Measurements from ENCODE around the gene KLHL36.

GRCh38 chr16:84613408-84614072 lies 34.8 kb upstream of the KLHL36 start:
- TF ChIP-seq, protein P1, sequence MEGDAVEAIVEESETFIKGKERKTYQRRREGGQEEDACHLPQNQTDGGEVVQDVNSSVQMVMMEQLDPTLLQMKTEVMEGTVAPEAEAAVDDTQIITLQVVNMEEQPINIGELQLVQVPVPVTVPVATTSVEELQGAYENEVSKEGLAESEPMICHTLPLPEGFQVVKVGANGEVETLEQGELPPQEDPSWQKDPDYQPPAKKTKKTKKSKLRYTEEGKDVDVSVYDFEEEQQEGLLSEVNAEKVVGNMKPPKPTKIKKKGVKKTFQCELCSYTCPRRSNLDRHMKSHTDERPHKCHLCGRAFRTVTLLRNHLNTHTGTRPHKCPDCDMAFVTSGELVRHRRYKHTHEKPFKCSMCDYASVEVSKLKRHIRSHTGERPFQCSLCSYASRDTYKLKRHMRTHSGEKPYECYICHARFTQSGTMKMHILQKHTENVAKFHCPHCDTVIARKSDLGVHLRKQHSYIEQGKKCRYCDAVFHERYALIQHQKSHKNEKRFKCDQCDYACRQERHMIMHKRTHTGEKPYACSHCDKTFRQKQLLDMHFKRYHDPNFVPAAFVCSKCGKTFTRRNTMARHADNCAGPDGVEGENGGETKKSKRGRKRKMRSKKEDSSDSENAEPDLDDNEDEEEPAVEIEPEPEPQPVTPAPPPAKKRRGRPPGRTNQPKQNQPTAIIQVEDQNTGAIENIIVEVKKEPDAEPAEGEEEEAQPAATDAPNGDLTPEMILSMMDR (IDR thresholded peaks at IDR 0.05 in 2 of 3, conservative IDR thresholded peaks at IDR 0.05 in 1 of 3; ENCODE audit: borderline replicate concordance in 1 of 3, insufficient read depth in 1 of 3, low read depth in 2 of 3, low read length in 2 of 3): no peak
- TF ChIP-seq RAD21 (IDR thresholded peaks at IDR 0.05; ENCODE audit: low read depth) (no peak), POLR2A (IDR thresholded peaks at IDR 0.05; ENCODE audit: borderline replicate concordance, extremely low read depth, insufficient read depth, insufficient read length) (no peak), EZH2 (IDR thresholded peaks at IDR 0.05) (no peak)
- TF ChIP-seq, protein P2, sequence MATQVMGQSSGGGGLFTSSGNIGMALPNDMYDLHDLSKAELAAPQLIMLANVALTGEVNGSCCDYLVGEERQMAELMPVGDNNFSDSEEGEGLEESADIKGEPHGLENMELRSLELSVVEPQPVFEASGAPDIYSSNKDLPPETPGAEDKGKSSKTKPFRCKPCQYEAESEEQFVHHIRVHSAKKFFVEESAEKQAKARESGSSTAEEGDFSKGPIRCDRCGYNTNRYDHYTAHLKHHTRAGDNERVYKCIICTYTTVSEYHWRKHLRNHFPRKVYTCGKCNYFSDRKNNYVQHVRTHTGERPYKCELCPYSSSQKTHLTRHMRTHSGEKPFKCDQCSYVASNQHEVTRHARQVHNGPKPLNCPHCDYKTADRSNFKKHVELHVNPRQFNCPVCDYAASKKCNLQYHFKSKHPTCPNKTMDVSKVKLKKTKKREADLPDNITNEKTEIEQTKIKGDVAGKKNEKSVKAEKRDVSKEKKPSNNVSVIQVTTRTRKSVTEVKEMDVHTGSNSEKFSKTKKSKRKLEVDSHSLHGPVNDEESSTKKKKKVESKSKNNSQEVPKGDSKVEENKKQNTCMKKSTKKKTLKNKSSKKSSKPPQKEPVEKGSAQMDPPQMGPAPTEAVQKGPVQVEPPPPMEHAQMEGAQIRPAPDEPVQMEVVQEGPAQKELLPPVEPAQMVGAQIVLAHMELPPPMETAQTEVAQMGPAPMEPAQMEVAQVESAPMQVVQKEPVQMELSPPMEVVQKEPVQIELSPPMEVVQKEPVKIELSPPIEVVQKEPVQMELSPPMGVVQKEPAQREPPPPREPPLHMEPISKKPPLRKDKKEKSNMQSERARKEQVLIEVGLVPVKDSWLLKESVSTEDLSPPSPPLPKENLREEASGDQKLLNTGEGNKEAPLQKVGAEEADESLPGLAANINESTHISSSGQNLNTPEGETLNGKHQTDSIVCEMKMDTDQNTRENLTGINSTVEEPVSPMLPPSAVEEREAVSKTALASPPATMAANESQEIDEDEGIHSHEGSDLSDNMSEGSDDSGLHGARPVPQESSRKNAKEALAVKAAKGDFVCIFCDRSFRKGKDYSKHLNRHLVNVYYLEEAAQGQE (IDR thresholded peaks at IDR 0.05; ENCODE audit: low read depth): no peak
